Peyer's patch (tissue), 4 donors: ENCODE data around the gene NETO2. TPM values are rescaled to one million over a fixed set of nuclear protein-coding genes. Genes with fewer than 3 reads are reported as not detected.
"Not testable (repeated sequence)": the region's sequence is repeated elsewhere in the genome, so short reads cannot be mapped to it uniquely, and the experiment has no call there.

ENCODE experiments used
- DNase-seq, 3 donors: peaks; one replicate each; pipeline ENCODE4 v3.0.0-alpha.2; 2017 to 2019
- H3K27ac ChIP-seq, 4 donors: fragments of 200-600 bp; sonication (generic); one replicate each; pipeline ENCODE4 v1.5.1; 2016 to 2019
- H3K27me3 ChIP-seq, 2 donors: fragments of 200-600 bp; sonication (generic); one replicate each; pipeline ENCODE4 v1.5.1; 2019
- H3K36me3 ChIP-seq, 3 donors: fragments of 200-600 bp; sonication (generic); one replicate each; pipeline ENCODE4 v1.5.1; 2016 to 2019
- H3K4me1 ChIP-seq, 4 donors: fragments of 200-600 bp; sonication (generic); one replicate each; pipeline ENCODE4 v1.5.1; 2016 to 2019
- H3K4me3 ChIP-seq, 4 donors: fragments of 200-600 bp; sonication (generic); 1 replicate in 3 of 4; 2 replicates in 1 of 4; pipeline ENCODE4 v1.5.1; 2016 to 2019; ENCODE audit warnings: mild to moderate bottlenecking in 1 of 4
- H3K9me3 ChIP-seq, 4 donors: fragments of 200-600 bp; sonication (generic); one replicate each; pipeline ENCODE4 v1.5.1; 2016 to 2019; ENCODE audit warnings: mild to moderate bottlenecking in 1 of 4
- CTCF ChIP-seq, 6 experiments: fragments of 450-650 bp in 4 of 6; fragments of 200-600 bp in 2 of 6; sonication (generic) in 1 of 6; IDR thresholded peaks; one replicate each; pipeline ENCODE4 v1.5.1; 2017 to 2019; ENCODE audit warnings: antibody characterized with exemption in 6 of 6, mild to moderate bottlenecking in 3 of 6, moderate library complexity in 1 of 6
- POLR2A ChIP-seq, 2 donors: fragments of 450-650 bp; IDR thresholded peaks; one replicate each; pipeline ENCODE4 v1.5.1; 2017; ENCODE audit warnings: antibody characterized with exemption in 2 of 2, mild to moderate bottlenecking in 2 of 2, moderate library complexity in 2 of 2
- total RNA-seq, 4 donors: library from RNA; depleted of rRNA; stranded (reverse); fragments of >200 nt; gene quantifications; one replicate each; pipeline ENCODE4 v1.1.0, GENCODE V29; 2016

The NETO2 gene
- total RNA-seq, 4 donors from 2014 or later, result 1.7 to 9.9 (median 5.7) TPM

- no peaks in the 10 kb centered on the region for H3K27me3 ChIP-seq
- H3K27ac ChIP-seq, result peak overlapping the region in 2 of 4 donors; percentile 2 to 14
- H3K4me3 ChIP-seq, result no peak overlapping the region
- H3K9me3 ChIP-seq, result no peaks in the 10 kb centered on the region
- no peak for TF ChIP-seq CTCF (IDR thresholded peaks at IDR 0.05)
- no peak for TF ChIP-seq POLR2A (IDR thresholded peaks at IDR 0.05)
- peak in 2 of 3 donors; percentile 60 to 83 for DNase-seq
- H3K36me3 ChIP-seq, result no peaks in the 10 kb centered on the region
- H3K4me1 ChIP-seq, result no peaks in the 10 kb centered on the region
Observed at GRCh38 chr16:47058295-47059086, 85.3 kb downstream of the NETO2 start.

- no peak overlapping the region for H3K27ac ChIP-seq
- peak in 1 of 3 donors; percentile 37 for DNase-seq
- TF ChIP-seq CTCF (IDR thresholded peaks at IDR 0.05) (no peak), POLR2A (IDR thresholded peaks at IDR 0.05) (no peak)
Observed at GRCh38 chr16:47057630-47057993, 86.1 kb downstream of the NETO2 start.

GRCh38 chr16:47056688-47057629 is 86.8 kb downstream of the NETO2 start:
- peak in 1 of 3 donors; percentile 14 for DNase-seq
- no peaks in the 10 kb centered on the region for H3K27me3 ChIP-seq
- H3K4me3 ChIP-seq, result no peak overlapping the region
- H3K9me3 ChIP-seq, result no peaks in the 10 kb centered on the region
- H3K4me1 ChIP-seq, result no peaks in the 10 kb centered on the region
- H3K36me3 ChIP-seq, result no peaks in the 10 kb centered on the region
- TF ChIP-seq CTCF (IDR thresholded peaks at IDR 0.05) (no peak), POLR2A (IDR thresholded peaks at IDR 0.05) (no peak)
- no peak overlapping the region for H3K27ac ChIP-seq

More at GRCh38 chr16:47057630-47057993, 86.1 kb downstream of the NETO2 start:
- Histone ChIP-seq H3K27me3 (no peaks in the 10 kb centered on the region), H3K36me3 (no peaks in the 10 kb centered on the region), H3K9me3 (no peaks in the 10 kb centered on the region), H3K4me1 (no peaks in the 10 kb centered on the region), H3K4me3 (no peak overlapping the region)

GRCh38 chr16:47056061-47056460 is 87.7 kb downstream of the NETO2 start:
- H3K4me3 ChIP-seq, DNase-seq, H3K9me3 ChIP-seq, H3K27ac ChIP-seq, H3K4me1 ChIP-seq, H3K27me3 ChIP-seq, H3K36me3 ChIP-seq: not testable (repeated sequence)

GRCh38 chr16:47055136-47055885 is 88.4 kb downstream of the NETO2 start:
- H3K9me3 ChIP-seq, result no peaks in the 10 kb centered on the region
- no peak for DNase-seq
- TF ChIP-seq POLR2A (IDR thresholded peaks at IDR 0.05) (no peak), CTCF (IDR thresholded peaks at IDR 0.05) (no peak)
- H3K4me1 ChIP-seq, result no peaks in the 10 kb centered on the region
- H3K27me3 ChIP-seq, result no peaks in the 10 kb centered on the region
- no peaks in the 10 kb centered on the region for H3K36me3 ChIP-seq
- no peak overlapping the region for H3K4me3 ChIP-seq
- no peak overlapping the region for H3K27ac ChIP-seq
